Progenitor cell of endocrine pancreas (in vitro differentiated cells): ENCODE measurements around the gene ABCA1. TPM values are rescaled to one million over a fixed set of nuclear protein-coding genes. Genes with fewer than 3 reads are reported as not detected.

Experiments used
- DNase-seq: peaks from one replicate; pipeline ENCODE4 v3.0.0; 2021; ENCODE audit warnings: low spot score; ENCODE audit not compliant: unreplicated experiment
- H3K27ac Mint-ChIP-seq: 2 replicates; pipeline ENCODE4 v1.8.0; 2021; ENCODE audit warnings: mild to moderate bottlenecking, moderate library complexity, mixed read lengths
- H3K27me3 Mint-ChIP-seq: 2 replicates; pipeline ENCODE4 v1.8.0; 2021; ENCODE audit warnings: mixed read lengths
- H3K36me3 Mint-ChIP-seq: 2 replicates; pipeline ENCODE4 v1.8.0; 2022; ENCODE audit warnings: mixed read lengths; ENCODE audit not compliant: insufficient read depth
- H3K4me1 Mint-ChIP-seq: 2 replicates; pipeline ENCODE4 v1.8.0; 2021; ENCODE audit warnings: low read depth, mixed read lengths
- H3K4me3 Mint-ChIP-seq: 2 replicates; pipeline ENCODE4 v1.8.0; 2021; ENCODE audit warnings: low read depth, mild to moderate bottlenecking, moderate library complexity, mixed read lengths
- H3K9me3 Mint-ChIP-seq: 2 replicates; pipeline ENCODE4 v1.8.0; 2021; ENCODE audit warnings: low read depth, mixed read lengths
- CTCF ChIP-seq: fragments of 200-600 bp; sonication (generic); IDR thresholded peaks from one replicate; pipeline ENCODE4 v1.5.0; 2021; ENCODE audit warnings: antibody characterized with exemption, mild to moderate bottlenecking; ENCODE audit not compliant: unreplicated experiment
- total RNA-seq: library from RNA; stranded (reverse); gene quantifications from 2 replicates; pipeline ENCODE4 v1.2.1, GENCODE V29; 2021

Gene ABCA1
- total RNA-seq, 1 donor from 2014 or later, result 41.1 TPM

GRCh38 chr9:104826911-104827310, 101.0 kb downstream of the ABCA1 start:
- Mint-ChIP-seq H3K36me3 (peaks cover 58% of the 10 kb centered on the region), H3K27me3 (no peaks in the 10 kb centered on the region), H3K9me3 (no peaks in the 10 kb centered on the region), H3K4me3 (no peak overlapping the region), H3K27ac (no peak overlapping the region), H3K4me1 (no peaks in the 10 kb centered on the region)
- TF ChIP-seq CTCF, result no peak
- DNase-seq, result no peak

GRCh38 chr9:104826079-104826775, 101.7 kb downstream of the ABCA1 start:
- Mint-ChIP-seq H3K27ac (no peak overlapping the region), H3K27me3 (no peaks in the 10 kb centered on the region), H3K36me3 (peaks cover 52% of the 10 kb centered on the region), H3K4me3 (no peak overlapping the region), H3K9me3 (no peaks in the 10 kb centered on the region), H3K4me1 (no peaks in the 10 kb centered on the region)
- TF ChIP-seq CTCF, result no peak
- DNase-seq, result no peak

GRCh38 chr9:104820336-104820735, 107.6 kb downstream of the ABCA1 start:
- H3K4me1 Mint-ChIP-seq, result no peaks in the 10 kb centered on the region
- H3K27ac Mint-ChIP-seq, result no peak overlapping the region
- H3K9me3 Mint-ChIP-seq, result no peaks in the 10 kb centered on the region
- no peak for TF ChIP-seq CTCF
- H3K36me3 Mint-ChIP-seq, result peaks cover 43% of the 10 kb centered on the region
- no peak overlapping the region for H3K4me3 Mint-ChIP-seq
- DNase-seq, result no peak
- no peaks in the 10 kb centered on the region for H3K27me3 Mint-ChIP-seq

GRCh38 chr9:104819033-104819432, 108.9 kb downstream of the ABCA1 start:
- no peaks in the 10 kb centered on the region for H3K27me3 Mint-ChIP-seq
- H3K4me3 Mint-ChIP-seq, result no peak overlapping the region
- peaks cover 42% of the 10 kb centered on the region for H3K36me3 Mint-ChIP-seq
- TF ChIP-seq CTCF, result no peak
- H3K4me1 Mint-ChIP-seq, result no peaks in the 10 kb centered on the region
- H3K27ac Mint-ChIP-seq, result no peak overlapping the region
- no peak for DNase-seq
- H3K9me3 Mint-ChIP-seq, result no peaks in the 10 kb centered on the region

GRCh38 chr9:104817437-104817836, 110.5 kb downstream of the ABCA1 start:
- DNase-seq, result no peak
- Mint-ChIP-seq H3K4me3 (no peak overlapping the region), H3K36me3 (peaks cover 35% of the 10 kb centered on the region), H3K9me3 (no peaks in the 10 kb centered on the region), H3K4me1 (no peaks in the 10 kb centered on the region), H3K27ac (no peak overlapping the region), H3K27me3 (no peaks in the 10 kb centered on the region)
- TF ChIP-seq CTCF, result no peak
